GM10248 (cell line): ENCODE data around the gene TMEM236.

Experiments
- CTCF ChIA-PET: fragments of 300-600 bp; sonication (Branson Sonifier 250); formaldehyde crosslinking; extraction: SDS; loops from one replicate; lab custom pipeline; 2021; ENCODE audit warnings: antibody characterized with exemption; lab: Yijun Ruan, JAX
- POLR2A ChIA-PET: fragments of 350-650 bp; sonication (Branson Sonifier 250); formaldehyde crosslinking; extraction: SDS; loops from one replicate; lab custom pipeline; 2020; ENCODE audit warnings: antibody characterized with exemption; lab: Yijun Ruan, JAX
- DNase-seq: peaks from one replicate; pipeline ENCODE4 v3.0.0; 2012; ENCODE audit errors: extremely low spot score
- CTCF ChIP-seq: IDR thresholded peaks from 2 replicates; pipeline ENCODE4 v1.5.1; 2012; ENCODE audit warnings: mild to moderate bottlenecking, low read depth; ENCODE audit errors: extremely low read depth, missing control alignments, control extremely low read depth

The TMEM236 gene

GRCh38 chr10:17751781-17752445 is at the start of gene TMEM236:
TMEM236 (plus strand) TSS chr10:17752201; CDS start chr10:17752296, 95 bp downstream.
- ChIA-PET POLR2A (no interaction called here), CTCF (no interaction called here)
- DNase-seq: no peak
- TF ChIP-seq CTCF: no peak

GRCh38 chr10:17703706-17704105 is 48.3 kb upstream of the TMEM236 start:
- TF ChIP-seq CTCF: no peak
- ChIA-PET CTCF (interaction anchor here (0.9 to 1.5 kb wide), 2 partner anchors 33 to 95 kb away, joined by 3 to 4 read pairs; no protein-coding TSS in a partner anchor), POLR2A (no interaction called here)
- no peak for DNase-seq

GRCh38 chr10:17708821-17709220 is 43.2 kb upstream of the TMEM236 start:
- ChIA-PET CTCF (interaction anchor here (1.3 to 1.5 kb wide), 2 partner anchors 34 to 64 kb away, joined by 3 to 4 read pairs; no protein-coding TSS in a partner anchor), POLR2A (no interaction called here)
- no peak for TF ChIP-seq CTCF
- DNase-seq: no peak

- POLR2A ChIA-PET: no interaction called here
- no peak for TF ChIP-seq CTCF
- CTCF ChIA-PET: interaction anchor here (1.3 to 1.5 kb wide), 3 partner anchors 19 to 65 kb away, joined by 3 to 4 read pairs (median 3); no protein-coding TSS in a partner anchor
- DNase-seq: no peak
Measured at GRCh38 chr10:17709492-17709891, 42.5 kb upstream of the TMEM236 start.

- TF ChIP-seq CTCF: no peak
- no peak for DNase-seq
- ChIA-PET CTCF (interaction anchor here (1.1 to 1.5 kb wide), 3 partner anchors 8 to 66 kb away, joined by 3 read pairs; no protein-coding TSS in a partner anchor), POLR2A (no interaction called here)
Measured at GRCh38 chr10:17710181-17710580, 41.8 kb upstream of the TMEM236 start.

GRCh38 chr10:17712053-17712452 is 39.9 kb upstream of the TMEM236 start:
- CTCF ChIA-PET: no interaction called here
- POLR2A ChIA-PET: no interaction called here
- no peak for DNase-seq
- no peak for TF ChIP-seq CTCF
